HCT116 (cell line): ENCODE measurements around the gene TAF3. TPM values are rescaled to one million over a fixed set of nuclear protein-coding genes. Genes with fewer than 3 reads are reported as not detected.

Experiments used
- ATAC-seq: fragments of 200-7000 bp; cut with Tn5 transposase; 2 replicates; pipeline ENCODE4 v1.9.1; 2020; ENCODE audit warnings: mild to moderate bottlenecking, moderate library complexity
- BruUV-seq: library from RNA; stranded (reverse); fragments of 400-500 nt; replicated peaks from 2 replicates; lab custom pipeline; 2021; lab: Mats Ljungman, UMichigan
- CTCF ChIA-PET: fragments of 300-600 bp; sonication (Branson Sonifier 250); formaldehyde crosslinking; loops from one replicate; lab custom pipeline; 2021; ENCODE audit warnings: antibody characterized with exemption; lab: Charles Lee
- POLR2A ChIA-PET: fragments of 300-600, 350-600 bp; sonication (Branson Sonifier 250); formaldehyde crosslinking; loops from one replicate; lab custom pipeline; 2021; ENCODE audit warnings: antibody characterized with exemption; lab: Charles Lee
- RAD21 ChIA-PET, 2 experiments: fragments of 300-600 bp; sonication (Branson Sonifier 250); formaldehyde crosslinking; loops; one replicate each; lab custom pipeline; 2023; ENCODE audit warnings: low total read pairs in 2 of 2; ENCODE audit not compliant: uncharacterized antibody in 2 of 2, unreplicated experiment in 2 of 2, low non-redundant PET in 1 of 2; lab: Charles Lee
- DNase-seq: peaks from one replicate; pipeline ENCODE4 v3.0.0-alpha.2; 2010; ENCODE audit warnings: low read depth, low spot score
- H2AFZ ChIP-seq: fragments of 200-600 bp; shearing (Covaris generic), sonication (generic); 2 replicates; pipeline ENCODE4 v1.6.1; 2017; ENCODE audit warnings: low read depth, mixed run types, mixed read lengths, antibody characterized with exemption, low read length; ENCODE audit not compliant: poor library complexity, severe bottlenecking
- H3K27ac ChIP-seq: 2 replicates; pipeline ENCODE4 v1.5.1; 2012; ENCODE audit warnings: low read depth, low read length
- H3K27me3 ChIP-seq: fragments of 200-600 bp; sonication (generic); 2 replicates; pipeline ENCODE4 v1.6.1; 2016; ENCODE audit warnings: mixed run types, low read length, mixed read lengths; ENCODE audit not compliant: insufficient read depth
- H3K36me3 ChIP-seq, 2 experiments: fragments of 200-500 bp in 1 of 2; fragments of 200-600 bp in 1 of 2; sonication (Bioruptor generic) in 1 of 2; sonication (generic) in 1 of 2; 2 replicates each; pipeline versions ENCODE4 v1.5.1 to v1.6.1; 2014 to 2016; ENCODE audit warnings: low read length in 2 of 2, inconsistent platforms in 1 of 2, mixed read lengths in 1 of 2, mixed run types in 1 of 2; ENCODE audit not compliant: insufficient read depth in 2 of 2, control insufficient read depth in 1 of 2
- H3K4me1 ChIP-seq, 2 experiments: fragments of 200-600 bp in 1 of 2; sonication (generic) in 1 of 2; 2 replicates each; pipeline versions ENCODE4 v1.5.1 to v1.6.1; 2012 to 2017; ENCODE audit warnings: low read length in 2 of 2, inconsistent platforms in 1 of 2, mild to moderate bottlenecking in 1 of 2, mixed read lengths in 1 of 2, mixed run types in 1 of 2, moderate library complexity in 1 of 2; ENCODE audit not compliant: insufficient read depth in 2 of 2, control insufficient read depth in 1 of 2
- H3K4me2 ChIP-seq: fragments of 200-600 bp; sonication (generic); 2 replicates; pipeline ENCODE4 v1.6.1; 2017; ENCODE audit warnings: mixed run types, low read length, mixed read lengths
- H3K4me3 ChIP-seq, 2 experiments: fragments of 200-600 bp in 1 of 2; sonication (generic) in 1 of 2; replicated peaks in 1 of 2; 2 replicates each; pipeline ENCODE4 v1.5.1; 2011 to 2016; ENCODE audit warnings: low read length in 2 of 2, control low read depth in 1 of 2, low read depth in 1 of 2, mild to moderate bottlenecking in 1 of 2, mixed read lengths in 1 of 2, mixed run types in 1 of 2
- H3K79me2 ChIP-seq: fragments of 200-600 bp; sonication (generic); 2 replicates; pipeline ENCODE4 v1.6.1; 2017; ENCODE audit warnings: mild to moderate bottlenecking, mixed run types, low read length, moderate library complexity, mixed read lengths; ENCODE audit not compliant: insufficient read depth
- H3K9ac ChIP-seq: fragments of 200-600 bp; sonication (generic); 2 replicates; pipeline ENCODE4 v1.6.1; 2016; ENCODE audit warnings: low read length, mixed read lengths
- H3K9me2 ChIP-seq: fragments of 200-600 bp; sonication (generic), shearing (Covaris generic); 2 replicates; pipeline ENCODE4 v1.6.1; 2017; ENCODE audit warnings: mixed run types, mild to moderate bottlenecking, moderate library complexity; ENCODE audit not compliant: insufficient read depth
- H3K9me3 ChIP-seq, 2 experiments: fragments of 200-500 bp in 1 of 2; fragments of 200-600 bp in 1 of 2; sonication (Bioruptor generic) in 1 of 2; sonication (generic) in 1 of 2; 2 replicates each; pipeline ENCODE4 v1.6.1; 2014 to 2017; ENCODE audit warnings: low read length in 2 of 2, mixed read lengths in 2 of 2, inconsistent platforms in 1 of 2, low read depth in 1 of 2, mild to moderate bottlenecking in 1 of 2, mixed run types in 1 of 2, moderate library complexity in 1 of 2; ENCODE audit not compliant: control insufficient read depth in 1 of 2, insufficient read depth in 1 of 2
- H4K20me1 ChIP-seq: fragments of 200-600 bp; sonication (generic), shearing (Covaris generic); 2 replicates; pipeline ENCODE4 v1.6.1; 2017; ENCODE audit warnings: mixed run types, mild to moderate bottlenecking, moderate library complexity; ENCODE audit not compliant: insufficient read depth
- ATF3 ChIP-seq: IDR thresholded peaks from 2 replicates; pipeline ENCODE4 v1.6.1; 2012
- CBX3 ChIP-seq: IDR thresholded peaks from 2 replicates; pipeline ENCODE4 v1.6.1; 2012; ENCODE audit warnings: low read depth
- CTCF ChIP-seq, 3 experiments: fragments of 200-600 bp in 1 of 3; sonication (generic) in 1 of 3; IDR thresholded peaks in 2 of 3; conservative IDR thresholded peaks in 1 of 3; 2 replicates each; pipeline ENCODE4 v1.5.1; 2012 to 2017; ENCODE audit warnings: low read depth in 2 of 3, low read length in 2 of 3, antibody characterized with exemption in 1 of 3, borderline replicate concordance in 1 of 3, control low read depth in 1 of 3, mild to moderate bottlenecking in 1 of 3, mixed read lengths in 1 of 3, mixed run types in 1 of 3, moderate library complexity in 1 of 3; ENCODE audit not compliant: insufficient read depth in 1 of 3
- EGR1 ChIP-seq: IDR thresholded peaks from 2 replicates; pipeline ENCODE4 v1.6.1; 2012; ENCODE audit warnings: low read depth
- EZH2 ChIP-seq: fragments of 200-600 bp; sonication (generic); IDR thresholded peaks from 2 replicates; pipeline ENCODE4 v1.6.1; 2017; ENCODE audit warnings: antibody characterized with exemption, mixed run types
- FOSL1 ChIP-seq: IDR thresholded peaks from 2 replicates; pipeline ENCODE4 v1.6.1; 2012; ENCODE audit warnings: low read depth
- JUND ChIP-seq: IDR thresholded peaks from 2 replicates; pipeline ENCODE4 v1.6.1; 2012
- POLR2A ChIP-seq: IDR thresholded peaks from 2 replicates; pipeline ENCODE4 v1.7.0; 2011; ENCODE audit warnings: borderline replicate concordance; ENCODE audit not compliant: insufficient read depth, insufficient read length; ENCODE audit errors: extremely low read depth
- POLR2AphosphoS5 ChIP-seq: IDR thresholded peaks from 2 replicates; pipeline ENCODE4 v1.6.1; 2011; ENCODE audit warnings: mild to moderate bottlenecking, low read depth, low read length, moderate library complexity
- RAD21 ChIP-seq: IDR thresholded peaks from 2 replicates; pipeline ENCODE4 v1.6.1; 2012; ENCODE audit warnings: low read depth, mild to moderate bottlenecking
- REST ChIP-seq: IDR thresholded peaks from 2 replicates; pipeline ENCODE4 v1.6.1; 2012; ENCODE audit warnings: low read depth
- SIN3A ChIP-seq: IDR thresholded peaks from 2 replicates; pipeline ENCODE4 v1.6.1; 2012; ENCODE audit warnings: low read depth
- SP1 ChIP-seq: IDR thresholded peaks from 2 replicates; pipeline ENCODE4 v1.6.1; 2012; ENCODE audit warnings: low read depth
- SRF ChIP-seq: IDR thresholded peaks from 2 replicates; pipeline ENCODE4 v1.6.1; 2012; ENCODE audit warnings: low read depth
- YY1 ChIP-seq: IDR thresholded peaks from 2 replicates; pipeline ENCODE4 v1.6.1; 2011; ENCODE audit warnings: low read length, low read depth, moderate library complexity, mild to moderate bottlenecking; ENCODE audit not compliant: insufficient replicate concordance; ENCODE audit errors: extremely low read depth
- ZBTB33 ChIP-seq: IDR thresholded peaks from 2 replicates; pipeline ENCODE4 v1.6.1; 2011; ENCODE audit warnings: mild to moderate bottlenecking, low read length, moderate library complexity; ENCODE audit not compliant: insufficient replicate concordance; ENCODE audit errors: extremely low read depth
- ZFX ChIP-seq: fragments of 450-650 bp; IDR thresholded peaks from 2 replicates; pipeline ENCODE4 v1.6.1; 2017
- ZNF274 ChIP-seq: fragments of 200-500 bp; sonication (Bioruptor generic); IDR thresholded peaks from 2 replicates; pipeline ENCODE4 v1.6.1; 2014; ENCODE audit warnings: mild to moderate bottlenecking, low read depth, low read length, inconsistent platforms
- intact Hi-C: fragments of 100-400 bp; cut with micrococcal nuclease; formaldehyde crosslinking; loops from 2 replicates; pipeline ENCODE4 v1.10.0; 2022
- total RNA-seq: library from RNA; stranded (reverse); gene quantifications from one replicate; pipeline ENCODE4 v1.2.1, GENCODE V29; 2021; ENCODE audit not compliant: unreplicated experiment

TAF3 gene
- total RNA-seq, 1 experiment from 2014 or later: 8.0 TPM

- Histone ChIP-seq H3K9ac (no peak overlapping the region), H4K20me1 (no peaks in the 10 kb centered on the region), H3K27me3 (no peaks in the 10 kb centered on the region), H2AFZ (peak overlapping the region; percentile 93), H3K27ac (no peak overlapping the region), H3K4me1 (peaks cover 3 to 15% of the 10 kb centered on the region in 2 experiments; a peak in 3 of 4 replicates), H3K9me2 (no peaks in the 10 kb centered on the region), H3K4me3 (peak overlapping the region; percentile 11 to 62; a peak in 3 of 4 replicates), H3K79me2 (no peaks in the 10 kb centered on the region), H3K9me3 (no peaks in the 10 kb centered on the region), H3K36me3 (no peaks in the 10 kb centered on the region), H3K4me2 (peak overlapping the region; percentile 97)
- ATAC-seq (no peak), DNase-seq (no peak)
- intact Hi-C loops: no loop called here
- no TSS peak for BruUV-seq
- TF ChIP-seq ATF3 (no peak), SIN3A (no peak), SP1 (no peak; the same call in 1 of the 2 replicates), REST (no peak), RAD21 (no peak), ZNF274 (no peak), CBX3 (no peak), ZBTB33 (no peak), EZH2 (no peak), YY1 (no peak), POLR2A (no peak), POLR2AphosphoS5 (no peak), CTCF (IDR thresholded peaks at IDR 0.05 in 2 of 3, conservative IDR thresholded peaks at IDR 0.05 in 1 of 3; ENCODE audit: borderline replicate concordance in 1 of 3, insufficient read depth in 1 of 3, low read depth in 2 of 3, low read length in 2 of 3) (no peak; a peak in 1 of 6 replicates), JUND (no peak), SRF (no peak), ZFX (no peak), EGR1 (no peak), FOSL1 (no peak)
- RAD21 ChIA-PET: no interaction called here
- CTCF ChIA-PET: no interaction called here
- POLR2A ChIA-PET: no interaction called here
These were observed 234.7 kb downstream of the TAF3 start for GRCh38 chr10:8052956-8053445.
